ENCODE results near the gene C20orf202.
"Not testable (repeated sequence)": the region's sequence is repeated elsewhere in the genome, so short reads cannot be mapped to it uniquely, and the experiment has no call there.

Gene C20orf202

GRCh38 chr20:1209447-1210387, 6.5 kb downstream of the C20orf202 start:
- no peak for DNase-seq

DNA sequence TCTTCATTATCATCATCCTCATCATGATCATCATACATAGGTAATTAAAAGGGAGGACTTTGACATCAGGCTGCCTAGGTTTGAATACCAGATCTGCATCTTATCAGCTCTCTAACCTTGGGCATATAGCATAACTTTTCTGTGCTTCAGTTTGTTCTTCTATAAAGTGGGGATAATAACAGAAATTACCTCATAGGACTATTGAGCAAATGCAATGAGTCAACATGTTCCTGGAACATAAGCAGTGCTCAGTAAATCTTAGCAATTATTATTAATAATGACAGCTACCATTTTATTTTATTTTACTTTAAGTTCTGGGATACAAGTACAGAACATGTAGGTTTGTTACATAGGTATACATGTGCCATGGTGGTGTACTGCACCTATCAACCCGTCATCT, 7.2 kb downstream of the C20orf202 start:
- DNase-seq, result no peak

- no peak for DNase-seq
Observed at GRCh38 chr20:1212023-1212422, 8.8 kb downstream of the C20orf202 start.

DNA sequence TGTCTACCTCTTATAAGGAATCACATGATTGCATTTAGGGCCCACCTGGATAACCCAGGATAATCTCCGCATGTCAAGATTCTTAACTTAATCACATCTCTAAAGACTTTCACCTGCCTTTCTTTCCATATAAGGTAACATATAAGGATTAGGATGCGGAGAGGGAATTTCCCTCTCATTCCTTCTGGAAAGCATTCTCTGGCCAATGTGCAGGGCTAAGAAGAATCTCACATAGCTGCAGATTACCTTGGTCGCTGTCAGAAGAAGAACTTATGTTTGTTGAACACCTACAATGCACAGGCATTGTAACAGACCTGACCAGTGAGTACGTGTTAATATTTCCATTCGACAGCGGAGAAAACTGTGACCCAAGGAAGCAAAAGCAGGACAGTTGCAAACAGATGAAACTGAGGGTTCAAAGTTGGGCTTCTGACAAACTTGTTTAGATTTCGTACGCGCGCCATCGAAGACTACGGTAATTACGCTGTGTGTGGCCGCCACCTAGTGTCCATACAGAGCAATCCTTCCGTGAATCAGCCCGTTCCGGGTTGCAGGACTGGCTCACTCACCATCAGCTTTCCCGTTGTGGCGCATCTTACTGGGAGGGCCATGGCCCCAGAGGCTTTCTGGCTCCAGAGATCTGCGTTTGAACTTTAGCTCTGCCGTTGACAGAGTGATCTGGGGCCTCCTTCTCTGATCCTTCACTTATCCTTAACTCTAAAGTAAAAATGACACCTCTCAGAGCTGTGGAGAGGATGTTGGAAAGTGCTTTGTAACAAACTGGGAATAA, 9.5 kb downstream of the C20orf202 start:
- peak; percentile 32 to 47 for DNase-seq

GRCh38 chr20:1214838-1215261, 11.6 kb downstream of the C20orf202 start:
- no peak for DNase-seq

DNA sequence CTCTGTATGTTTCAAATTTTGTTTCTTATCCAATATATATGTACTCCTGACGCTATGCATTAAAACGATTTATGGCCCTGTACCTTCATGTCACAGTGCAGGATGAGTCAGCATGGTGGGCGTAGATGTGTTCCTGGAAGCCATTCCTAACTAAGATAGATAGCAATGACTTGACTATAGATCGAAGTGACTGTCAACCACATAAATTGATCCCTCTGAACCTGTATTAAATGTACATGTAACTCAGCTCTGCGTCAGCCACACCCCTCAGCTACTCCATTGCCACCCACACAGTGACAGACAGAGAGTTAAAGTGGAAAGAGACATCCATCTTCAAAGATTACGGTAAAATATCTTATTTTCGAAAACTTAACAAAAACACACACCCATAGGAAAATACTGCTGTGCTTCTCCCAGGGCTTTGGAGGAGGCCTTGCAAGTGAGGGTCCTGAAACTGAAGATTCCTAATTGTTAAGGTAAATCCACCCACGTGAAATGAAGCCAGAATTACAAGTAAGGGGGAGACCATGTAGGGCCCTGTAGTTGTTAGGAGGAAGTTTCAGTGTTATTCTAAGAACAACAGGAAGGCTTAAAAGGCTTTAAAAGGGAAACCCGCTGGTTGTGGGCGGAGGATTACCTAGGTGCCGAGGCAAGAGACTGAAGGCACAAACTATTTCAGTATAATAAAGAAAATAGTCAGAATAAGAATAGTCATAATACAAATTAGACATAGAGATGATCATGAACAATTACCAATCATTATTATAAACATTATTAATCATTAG, 12.3 kb downstream of the C20orf202 start:
- no peak for DNase-seq

DNA sequence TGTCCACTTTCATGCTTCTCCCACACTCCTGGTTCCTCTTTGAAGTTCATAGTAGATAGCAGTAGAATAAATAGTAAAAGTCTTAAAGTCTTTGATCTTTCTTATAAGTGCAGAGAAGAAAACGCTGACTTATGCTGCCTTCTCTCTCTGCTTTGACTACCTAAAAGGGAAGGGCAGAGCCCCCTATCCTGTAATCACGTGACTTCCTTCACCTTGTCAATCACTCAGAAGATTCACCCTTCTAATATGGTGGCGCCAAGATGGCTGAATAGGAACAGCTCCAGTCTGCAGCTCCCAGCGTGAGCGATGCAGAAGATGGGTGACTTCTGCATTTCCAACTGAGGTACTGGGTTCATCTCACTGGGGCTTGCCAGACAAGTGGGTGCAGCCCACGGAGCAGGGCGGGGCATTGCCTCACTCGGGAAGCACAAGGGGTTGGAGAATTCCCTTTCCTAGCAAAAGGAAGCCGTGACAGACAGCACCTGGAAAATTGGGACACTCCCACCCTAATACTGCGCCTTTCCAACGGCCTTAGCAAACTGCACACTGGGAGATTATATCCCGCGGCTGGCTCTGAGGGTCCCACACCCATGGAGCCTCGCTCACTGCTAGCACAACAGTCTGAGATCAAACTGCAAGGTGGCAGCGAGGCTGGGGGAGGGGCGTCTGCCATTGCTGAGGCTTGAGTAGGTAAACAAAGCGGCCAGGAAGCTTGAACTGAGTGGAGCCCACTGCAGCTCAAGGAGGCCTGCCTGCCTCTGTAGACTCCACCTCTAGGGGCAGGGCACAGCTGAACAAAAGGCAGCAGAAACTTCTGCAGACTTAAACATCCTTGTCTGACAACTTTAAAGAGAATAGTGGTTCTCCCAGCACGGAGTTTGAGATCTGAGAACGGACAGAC, 13.5 kb downstream of the C20orf202 start:
- DNase-seq, result not testable (repeated sequence)

DNA sequence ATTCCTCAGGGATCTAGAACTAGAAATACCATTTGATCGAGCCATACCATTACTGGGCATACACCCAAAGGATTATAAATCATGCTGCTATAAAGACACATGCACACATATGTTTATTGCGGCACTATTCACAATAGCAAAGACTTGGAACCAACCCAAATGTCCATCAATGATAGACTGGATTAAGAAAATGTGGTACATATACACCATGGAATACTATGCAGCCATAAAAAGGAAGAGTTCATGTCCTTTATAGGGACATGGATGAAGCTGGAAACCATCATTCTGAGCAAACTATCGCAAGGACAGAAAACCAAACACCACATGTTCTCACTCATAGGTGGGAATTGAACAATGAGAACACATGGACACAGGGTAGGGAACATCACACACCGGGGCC, 19.5 kb downstream of the C20orf202 start:
- not testable (repeated sequence) for DNase-seq

GRCh38 chr20:1224205-1224890, 21.1 kb downstream of the C20orf202 start:
- no peak for DNase-seq

DNA sequence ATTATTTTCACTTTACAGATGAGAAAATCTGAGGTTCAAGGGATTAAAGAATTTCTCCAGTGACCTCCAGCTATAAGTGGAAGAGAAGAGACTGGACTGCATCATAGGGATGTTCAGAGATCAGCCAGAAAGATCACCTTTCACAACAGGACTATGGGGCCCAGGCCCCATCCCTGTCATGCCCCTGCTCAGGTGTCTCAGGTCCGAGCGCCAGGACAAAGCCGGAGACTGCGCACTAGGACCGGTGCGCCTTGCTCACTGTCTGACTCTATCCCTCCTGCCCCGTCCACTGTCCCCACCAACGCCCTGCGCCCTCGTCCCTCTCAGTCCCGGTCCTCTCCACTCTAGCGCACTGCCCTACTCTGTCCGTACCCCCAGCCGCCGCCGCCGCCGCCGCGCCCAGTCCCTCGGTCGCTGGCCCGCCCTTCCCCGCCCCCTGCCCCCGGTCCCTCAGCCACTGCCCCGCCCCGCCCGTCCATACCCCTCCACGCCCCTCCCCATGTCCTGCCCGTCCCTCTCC, 22.1 kb downstream of the C20orf202 start:
- peak; percentile 50 to 57 for DNase-seq

DNA sequence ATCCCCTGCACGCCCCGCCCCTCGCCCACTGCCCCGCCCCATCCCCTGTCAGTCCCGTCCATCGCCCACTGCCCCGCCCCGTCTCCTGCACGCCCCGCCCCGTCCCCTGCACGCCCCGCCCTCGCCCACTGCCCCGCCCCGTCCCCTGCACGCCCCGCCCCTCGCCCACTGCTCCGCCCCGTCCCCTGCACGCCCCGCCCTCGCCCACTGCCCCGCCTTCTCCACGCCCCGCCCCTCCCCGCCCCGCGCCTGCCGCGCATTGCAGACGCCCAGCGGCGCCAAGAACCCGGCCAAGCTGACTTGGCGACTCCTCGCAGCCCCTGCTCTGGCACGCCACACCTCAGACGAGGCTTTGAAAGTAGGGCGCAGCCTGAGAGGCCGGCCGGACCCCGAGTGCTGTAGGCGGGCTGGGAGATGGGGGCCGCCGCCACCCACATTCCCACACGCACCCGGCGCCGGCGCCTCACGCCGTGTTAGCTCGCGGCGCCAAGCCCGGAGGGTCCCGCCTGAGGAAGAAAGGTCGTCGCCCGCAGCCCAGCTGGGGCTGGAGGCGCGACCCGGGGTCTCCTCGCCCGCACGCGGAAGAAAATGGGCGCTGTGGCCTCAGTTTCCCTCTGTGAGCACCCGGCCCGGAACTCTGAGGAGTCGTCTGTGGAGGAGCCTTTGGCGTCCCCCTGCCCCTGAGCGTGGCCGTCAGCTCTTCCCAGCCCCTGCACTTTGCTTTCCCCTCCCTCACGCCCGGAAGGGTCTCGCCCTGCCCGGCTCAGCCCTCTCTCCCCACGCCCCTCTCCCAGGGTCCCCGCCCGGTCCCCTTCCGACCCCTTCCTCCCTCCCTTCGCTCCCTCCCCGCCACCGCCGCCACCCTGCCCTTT, 22.8 kb downstream of the C20orf202 start, which contains the start of gene RAD21L1:
Gene RAD21L1 (plus strand): TSS at position 262 of the 872 bp plus-strand sequence. CDS start 2,410 bp downstream, outside the sequence.
- DNase-seq, result peak in 1 of 2 experiments; percentile 50

DNA sequence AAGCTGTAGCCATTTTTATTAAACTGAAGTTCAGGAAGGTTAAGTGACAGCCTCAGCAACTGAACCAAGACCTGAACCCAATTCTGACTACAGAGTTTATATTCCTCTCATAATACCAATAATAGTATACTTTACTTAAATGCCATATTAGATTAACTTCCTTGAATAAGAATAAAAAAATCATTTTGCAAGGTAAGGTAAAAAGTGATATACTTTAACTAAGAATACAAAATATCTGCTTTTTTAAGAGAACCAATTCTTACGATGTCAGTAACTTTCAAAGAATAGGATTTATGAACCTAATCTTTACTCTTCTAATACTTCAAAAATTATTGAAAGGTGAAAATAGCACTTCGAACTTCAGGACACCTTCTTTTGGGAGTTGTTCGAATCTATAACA, 26.3 kb downstream of the C20orf202 start:
- DNase-seq, result no peak

- DNase-seq, result no peak
Observed at GRCh38 chr20:1232286-1233111, 29.2 kb downstream of the C20orf202 start.

DNA sequence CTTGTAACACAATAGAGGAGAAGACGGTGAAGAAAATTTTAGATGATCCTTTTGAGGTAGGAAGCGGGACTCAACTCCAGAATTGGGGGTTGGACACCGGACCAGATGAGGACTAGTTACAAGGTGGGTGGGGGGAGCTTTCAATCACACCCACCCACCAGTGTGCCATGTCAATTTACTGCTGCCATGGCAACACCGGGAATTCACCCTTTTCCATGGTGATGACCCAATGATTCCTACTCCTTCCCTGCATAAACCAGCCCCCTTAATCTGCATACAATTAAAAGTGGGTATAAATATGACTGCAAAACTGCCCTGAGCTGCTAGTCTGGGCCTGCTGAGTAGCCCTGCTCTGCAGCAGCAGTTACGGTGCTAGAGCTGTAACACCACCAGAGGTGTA, 37.3 kb downstream of the C20orf202 start:
- DNase-seq, result no peak

DNA sequence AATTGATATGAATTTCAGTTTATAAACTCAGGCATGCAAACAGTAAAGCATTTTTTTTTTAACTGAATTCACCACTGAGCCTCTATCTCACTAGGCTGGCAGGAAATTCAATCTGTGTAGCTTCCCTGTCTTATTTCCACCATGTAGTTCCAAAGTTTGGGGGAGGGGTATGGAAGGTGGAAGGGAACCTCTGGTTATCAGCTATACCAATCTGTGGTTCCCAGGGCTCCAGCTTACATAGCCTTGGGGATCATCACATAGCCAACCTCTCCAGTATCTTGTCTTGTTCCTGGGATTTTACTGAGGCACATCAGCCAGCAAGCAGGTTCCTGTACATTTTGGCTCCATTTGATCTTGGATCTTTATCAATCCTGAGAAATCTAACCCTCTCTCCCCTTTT, 38.2 kb downstream of the C20orf202 start:
- DNase-seq, result no peak

- DNase-seq, result no peak
Observed at GRCh38 chr20:1242099-1242498, 38.8 kb downstream of the C20orf202 start.

DNA sequence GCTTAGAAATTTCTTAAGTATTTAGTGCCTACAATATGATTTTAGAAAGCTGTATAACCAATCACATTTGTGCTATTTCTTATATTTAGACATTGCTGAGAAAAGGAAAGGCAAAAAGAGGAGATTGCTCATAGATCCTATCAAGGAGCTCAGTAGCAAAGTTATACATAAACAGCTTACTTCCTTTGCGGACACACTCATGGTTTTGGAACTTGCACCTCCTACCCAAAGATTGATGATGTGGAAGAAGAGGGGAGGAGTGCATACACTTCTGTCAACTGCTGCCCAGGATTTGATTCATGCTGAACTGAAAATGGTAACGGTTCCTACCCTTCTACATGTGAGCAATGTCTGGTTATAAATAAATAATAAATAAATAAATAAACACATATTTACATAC, 39.3 kb downstream of the C20orf202 start:
- DNase-seq, result no peak

- DNase-seq, result no peak
Observed at GRCh38 chr20:1245578-1245977, 42.3 kb downstream of the C20orf202 start.

- DNase-seq, result no peak
Observed at GRCh38 chr20:1247689-1248088, 44.4 kb downstream of the C20orf202 start.
